Measurements from ENCODE around the gene LRMDA.

The LRMDA gene

DNA sequence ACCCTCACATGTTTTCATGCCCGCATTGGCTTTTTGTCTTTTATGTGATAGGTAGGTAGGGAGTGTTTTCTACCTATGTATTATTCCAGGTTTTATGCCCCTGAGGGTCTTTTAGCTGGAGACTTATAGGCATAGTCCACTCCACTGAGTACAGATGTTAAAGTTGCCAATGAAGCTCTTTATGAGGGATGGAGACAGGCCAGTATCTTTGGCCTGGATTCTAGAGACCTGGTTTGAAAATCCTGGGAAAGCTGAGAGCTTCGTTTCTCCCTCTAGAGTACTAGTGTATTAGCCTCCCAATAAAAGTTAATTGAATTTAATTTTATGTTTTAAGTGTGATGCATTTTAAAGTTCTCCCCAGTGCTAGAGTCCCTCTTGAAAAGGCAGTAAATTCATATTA, 854.1 kb downstream of the LRMDA start:
- TF ChIP-seq, protein P1, sequence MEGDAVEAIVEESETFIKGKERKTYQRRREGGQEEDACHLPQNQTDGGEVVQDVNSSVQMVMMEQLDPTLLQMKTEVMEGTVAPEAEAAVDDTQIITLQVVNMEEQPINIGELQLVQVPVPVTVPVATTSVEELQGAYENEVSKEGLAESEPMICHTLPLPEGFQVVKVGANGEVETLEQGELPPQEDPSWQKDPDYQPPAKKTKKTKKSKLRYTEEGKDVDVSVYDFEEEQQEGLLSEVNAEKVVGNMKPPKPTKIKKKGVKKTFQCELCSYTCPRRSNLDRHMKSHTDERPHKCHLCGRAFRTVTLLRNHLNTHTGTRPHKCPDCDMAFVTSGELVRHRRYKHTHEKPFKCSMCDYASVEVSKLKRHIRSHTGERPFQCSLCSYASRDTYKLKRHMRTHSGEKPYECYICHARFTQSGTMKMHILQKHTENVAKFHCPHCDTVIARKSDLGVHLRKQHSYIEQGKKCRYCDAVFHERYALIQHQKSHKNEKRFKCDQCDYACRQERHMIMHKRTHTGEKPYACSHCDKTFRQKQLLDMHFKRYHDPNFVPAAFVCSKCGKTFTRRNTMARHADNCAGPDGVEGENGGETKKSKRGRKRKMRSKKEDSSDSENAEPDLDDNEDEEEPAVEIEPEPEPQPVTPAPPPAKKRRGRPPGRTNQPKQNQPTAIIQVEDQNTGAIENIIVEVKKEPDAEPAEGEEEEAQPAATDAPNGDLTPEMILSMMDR (conservative IDR thresholded peaks at IDR 0.05; ENCODE audit: low read depth, low read length) = no peak
- no peak overlapping the region for H3K4me3 ChIP-seq (ENCODE audit: low read length)
- no peak for DNase-seq (ENCODE audit: low read depth)

DNA sequence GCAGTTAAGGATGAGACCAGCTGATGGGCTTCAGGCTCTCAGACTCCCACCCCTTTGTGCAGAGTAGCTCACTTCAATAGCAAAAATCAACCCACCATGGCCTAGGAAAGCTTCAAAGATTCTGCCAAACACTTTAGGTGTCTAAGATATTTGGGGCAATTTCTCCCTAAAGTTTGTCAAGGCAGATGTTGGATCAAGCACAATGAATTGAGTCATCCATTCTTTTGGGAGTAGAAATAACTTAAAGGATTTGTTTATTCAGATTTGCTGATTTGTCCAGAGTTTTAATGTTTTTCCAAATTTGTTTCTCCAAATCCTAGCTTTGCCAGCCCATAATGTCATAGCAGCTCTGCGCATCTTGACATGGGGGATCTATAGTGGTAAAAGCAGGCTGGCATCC, 855.1 kb downstream of the LRMDA start:
- DNase-seq (ENCODE audit: low read depth) = no peak
- TF ChIP-seq, protein P1 (conservative IDR thresholded peaks at IDR 0.05; ENCODE audit: low read depth, low read length) = no peak
- H3K4me3 ChIP-seq (ENCODE audit: low read length) = no peak overlapping the region

DNA sequence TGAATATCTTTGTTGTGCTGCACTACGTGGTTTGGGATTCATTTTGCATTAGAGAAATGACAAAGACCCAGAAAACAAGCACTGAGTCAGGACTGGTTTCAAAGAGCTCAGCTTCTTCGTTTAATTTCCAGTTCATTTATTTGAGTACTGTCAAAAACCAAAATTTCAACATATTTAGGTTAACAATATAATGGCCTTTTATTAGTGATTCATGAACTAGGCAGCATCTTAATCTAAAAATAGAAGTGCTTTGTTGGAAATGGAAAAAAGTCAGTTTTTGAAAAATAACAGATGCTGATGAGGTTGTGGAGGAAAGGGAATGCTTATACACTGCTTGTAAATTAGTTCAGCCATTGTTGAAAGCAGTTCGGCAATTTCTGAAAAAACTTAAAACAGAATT, 856.4 kb downstream of the LRMDA start:
- TF ChIP-seq, protein P1 (conservative IDR thresholded peaks at IDR 0.05; ENCODE audit: low read depth, low read length) = no peak
- no peak overlapping the region for H3K4me3 ChIP-seq (ENCODE audit: low read length)
- no peak for DNase-seq (ENCODE audit: low read depth)

DNA sequence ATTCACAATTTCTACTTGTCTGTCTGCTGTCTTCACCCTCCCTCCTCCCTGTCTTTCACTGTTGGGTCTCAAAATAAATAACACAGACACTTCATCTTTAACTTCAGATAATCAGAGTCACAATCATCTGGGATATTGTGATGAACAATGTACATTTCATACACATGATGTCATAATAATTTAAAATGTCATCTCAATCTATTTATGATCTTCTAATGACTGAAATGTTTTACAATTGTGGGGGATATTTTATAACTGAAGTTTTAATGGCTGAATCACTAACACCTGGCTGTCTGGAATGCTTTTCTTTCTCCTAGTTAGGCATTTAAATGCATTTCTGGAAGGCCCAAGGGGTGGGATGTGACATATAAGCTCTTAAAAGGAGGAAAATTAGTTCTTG, 859.8 kb downstream of the LRMDA start:
- TF ChIP-seq, protein P1 (conservative IDR thresholded peaks at IDR 0.05; ENCODE audit: low read depth, low read length) = no peak

DNA sequence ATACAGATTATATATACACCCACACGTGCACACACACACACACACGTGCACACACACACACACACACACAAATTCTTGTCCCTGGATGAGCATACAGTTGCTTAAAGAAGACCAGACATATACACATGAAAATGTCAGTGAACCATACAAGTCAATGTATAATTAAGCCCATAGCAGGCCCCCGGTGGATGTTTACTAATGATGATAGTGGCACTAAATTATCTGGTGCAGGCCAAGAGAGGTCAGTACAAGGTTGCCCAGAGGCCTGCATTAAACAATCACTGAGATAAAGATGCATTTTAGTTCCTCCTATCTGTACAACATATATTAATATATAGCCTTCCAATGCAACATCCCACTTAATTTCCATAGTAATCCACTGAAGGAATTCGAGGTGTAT, 860.5 kb downstream of the LRMDA start:
- no peak for DNase-seq (ENCODE audit: low read depth)
- TF ChIP-seq, protein P1 (conservative IDR thresholded peaks at IDR 0.05; ENCODE audit: low read depth, low read length) = no peak

More for the DNA sequence above, 859.8 kb downstream of the LRMDA start:
- DNase-seq (ENCODE audit: low read depth) = no peak
- H3K4me3 ChIP-seq (ENCODE audit: low read length) = no peak overlapping the region

DNA sequence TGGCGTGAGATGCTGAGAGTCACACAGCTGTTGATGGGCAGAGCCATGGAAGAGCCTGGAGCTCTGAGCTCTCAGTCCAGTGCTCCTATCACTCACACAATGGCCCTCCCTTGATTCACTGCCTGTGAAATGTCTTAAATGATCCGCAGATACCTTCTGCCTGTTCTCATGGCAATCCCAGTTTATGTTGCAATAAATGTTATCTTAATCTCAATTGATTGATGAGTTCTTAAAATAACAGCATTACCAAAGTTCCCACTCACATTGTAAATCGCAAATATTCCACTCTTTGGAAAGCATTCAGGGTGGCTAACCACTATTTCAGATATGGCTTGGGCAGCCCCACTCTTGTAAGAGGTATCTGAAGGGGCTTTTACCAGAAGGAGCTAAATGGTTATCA, 865.5 kb downstream of the LRMDA start:
- DNase-seq (ENCODE audit: low read depth) = no peak
- TF ChIP-seq, protein P1 (conservative IDR thresholded peaks at IDR 0.05; ENCODE audit: low read depth, low read length) = no peak
- no peak overlapping the region for H3K4me3 ChIP-seq (ENCODE audit: low read length)

More for the DNA sequence above, 860.5 kb downstream of the LRMDA start:
- H3K4me3 ChIP-seq (ENCODE audit: low read length) = no peak overlapping the region

DNA sequence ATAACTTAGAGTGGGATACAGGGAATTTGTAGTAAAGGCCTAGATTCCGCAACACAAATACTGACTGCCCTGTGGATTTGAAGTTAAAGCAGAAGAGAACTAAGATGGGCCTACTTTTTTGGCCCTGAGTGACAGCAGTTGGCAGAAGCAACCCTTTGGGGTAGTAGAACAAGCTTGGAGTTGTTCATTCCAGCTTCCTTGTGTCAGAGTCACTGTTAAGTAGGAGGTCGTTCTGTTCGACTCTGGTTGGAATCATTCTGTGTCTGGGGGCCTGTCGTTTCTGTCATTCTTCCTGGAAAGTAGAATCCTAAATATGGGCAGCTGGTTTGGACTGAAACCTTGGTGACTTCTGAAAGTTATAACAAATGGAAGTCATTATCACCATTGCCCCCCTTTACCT, 865.9 kb downstream of the LRMDA start:
- DNase-seq (ENCODE audit: low read depth) = no peak
- H3K4me3 ChIP-seq (ENCODE audit: low read length) = no peak overlapping the region
- TF ChIP-seq, protein P1 (conservative IDR thresholded peaks at IDR 0.05; ENCODE audit: low read depth, low read length) = no peak
